Right lobe of liver (tissue), 6 donors: ENCODE measurements around the gene CSGALNACT2. TPM values are rescaled to one million over a fixed set of nuclear protein-coding genes. Genes with fewer than 3 reads are reported as not detected.

ENCODE experiments used
- ATAC-seq, 4 donors: fragments of 200-7000 bp; cut with Tn5 transposase; one replicate each; pipeline ENCODE4 v1.9.1; 2020; ENCODE audit warnings: mild to moderate bottlenecking in 4 of 4, moderate library complexity in 4 of 4
- DNase-seq, 3 donors: peaks; one replicate each; pipeline ENCODE4 v3.0.0-alpha.2; 2020
- H3K27ac ChIP-seq, 3 donors: fragments of 200-600 bp; one replicate each; pipeline ENCODE4 v1.8.0; 2022
- H3K27me3 ChIP-seq, 2 donors: fragments of 200-600 bp; one replicate each; pipeline ENCODE4 v1.8.0; 2022
- H3K36me3 ChIP-seq, 4 donors: fragments of 200-600 bp; sonication (generic) in 1 of 4; one replicate each; pipeline versions ENCODE4 v1.5.1 to v1.8.0; 2017 to 2022; ENCODE audit warnings: control low read depth in 1 of 4
- H3K4me1 ChIP-seq, 4 donors: fragments of 200-600 bp; sonication (generic) in 1 of 4; one replicate each; pipeline versions ENCODE4 v1.5.1 to v1.8.0; 2017 to 2022; ENCODE audit warnings: control low read depth in 1 of 4
- H3K4me3 ChIP-seq, 3 donors: fragments of 200-600 bp; one replicate each; pipeline ENCODE4 v1.8.0; 2022
- H3K9me3 ChIP-seq, 4 donors: fragments of 200-600 bp; sonication (generic) in 1 of 4; one replicate each; pipeline versions ENCODE4 v1.5.1 to v1.8.0; 2017 to 2022; ENCODE audit warnings: control low read depth in 1 of 4
- CTCF ChIP-seq, 4 donors: fragments of 200-600 bp in 3 of 4; fragments of 450-650 bp in 1 of 4; IDR thresholded peaks; one replicate each; pipeline versions ENCODE4 v1.5.1 to v1.8.0; 2016 to 2022; ENCODE audit warnings: antibody characterized with exemption in 4 of 4, mild to moderate bottlenecking in 2 of 4
- POLR2A ChIP-seq: fragments of 450-650 bp; IDR thresholded peaks from one replicate; pipeline ENCODE4 v1.6.1; 2017; ENCODE audit warnings: antibody characterized with exemption, mild to moderate bottlenecking
- WGBS: methylation state at CpG from one replicate; pipeline ENCODE4 v1.1.6; 2018; ENCODE audit warnings: low coverage, low lambda C conversion rate; ENCODE audit not compliant: insufficient coverage; ENCODE audit errors: missing lambda C conversion rate; 5-methylcytosine and 5-hydroxymethylcytosine counted together
- intact Hi-C, 2 donors: fragments of 100-400 bp; cut with DNase I; formaldehyde crosslinking; loops; one replicate each; pipeline versions ENCODE4 v1.11.2 to v1.14.1; 2022
- total RNA-seq, 6 experiments: library from RNA; depleted of rRNA in 2 of 6; stranded (reverse); fragments of >200 nt in 2 of 6; fragmentation: NEBNext Ultra II Directional in 3 of 6; extraction: Animal tissue kit (Norgen Biotek cat#: 25700) in 3 of 6; gene quantifications; one replicate each; pipeline versions ENCODE4 v1.1.0 to v1.2.4, GENCODE V29; 2016 to 2023
- donor health status: DM: no; HTN: yes; CAD: no.
- donor health status: DM: no; HTN: no; CAD: no.
- donor health status: DM: no; HTN: no; CAD: no.
- donor health status: DM: no; HTN: yes; CAD: no.
- donor health status: DM: no; HTN: yes; CAD: no.

CSGALNACT2 gene
- total RNA-seq, 6 experiments from 2014 or later = 5.4 to 11.1 (median 8.3) TPM

- no peaks in the 10 kb centered on the region for H3K9me3 ChIP-seq
- WGBS = 64% methylated on average over 5 of the region's 8 CpGs
- H3K36me3 ChIP-seq = no peaks in the 10 kb centered on the region
- H3K27ac ChIP-seq = no peak overlapping the region
- intact Hi-C loops = no loop called here
- ATAC-seq (peak in 1 of 4 donors; percentile 17), DNase-seq (no peak)
- TF ChIP-seq CTCF (IDR thresholded peaks at IDR 0.05) (no peak), POLR2A (no peak)
- no peak overlapping the region for H3K4me3 ChIP-seq
- no peaks in the 10 kb centered on the region for H3K27me3 ChIP-seq
- H3K4me1 ChIP-seq = no peaks in the 10 kb centered on the region
Observed at GRCh38 chr10:43193496-43194080, 55.3 kb downstream of the CSGALNACT2 start.

GRCh38 chr10:43194266-43194665, 56.0 kb downstream of the CSGALNACT2 start:
- H3K27me3 ChIP-seq = no peaks in the 10 kb centered on the region
- H3K27ac ChIP-seq = no peak overlapping the region
- ATAC-seq = no peak
- no peak for TF ChIP-seq CTCF (IDR thresholded peaks at IDR 0.05)
- TF ChIP-seq POLR2A = no peak
- intact Hi-C loops = no loop called here
- 83% methylated on average over 3 of the region's 4 CpGs for WGBS
- no peak overlapping the region for H3K4me3 ChIP-seq
- DNase-seq = no peak
- no peaks in the 10 kb centered on the region for H3K9me3 ChIP-seq
- H3K4me1 ChIP-seq = no peaks in the 10 kb centered on the region
- H3K36me3 ChIP-seq = no peaks in the 10 kb centered on the region

- no peak overlapping the region for H3K27ac ChIP-seq
- no peak overlapping the region for H3K4me3 ChIP-seq
- H3K9me3 ChIP-seq = no peaks in the 10 kb centered on the region
- no peaks in the 10 kb centered on the region for H3K36me3 ChIP-seq
- WGBS = 60% methylated on average over 1 of the region's 9 CpGs
- ATAC-seq = no peak
- no peaks in the 10 kb centered on the region for H3K4me1 ChIP-seq
- TF ChIP-seq CTCF (IDR thresholded peaks at IDR 0.05) = no peak
- no peak for TF ChIP-seq POLR2A
- H3K27me3 ChIP-seq = no peaks in the 10 kb centered on the region
- intact Hi-C loops = no loop called here
- no peak for DNase-seq
Observed at GRCh38 chr10:43194859-43195258, 56.6 kb downstream of the CSGALNACT2 start.

- H3K27me3 ChIP-seq = no peaks in the 10 kb centered on the region
- TF ChIP-seq CTCF (IDR thresholded peaks at IDR 0.05) (no peak), POLR2A (no peak)
- DNase-seq (peak in 1 of 3 donors; percentile 50), ATAC-seq (no peak)
- intact Hi-C loops = no loop called here
- no peaks in the 10 kb centered on the region for H3K4me1 ChIP-seq
- 83% methylated on average over 10 of the region's 12 CpGs for WGBS
- H3K36me3 ChIP-seq = no peaks in the 10 kb centered on the region
- no peaks in the 10 kb centered on the region for H3K9me3 ChIP-seq
- no peak overlapping the region for H3K4me3 ChIP-seq
- no peak overlapping the region for H3K27ac ChIP-seq
Observed at GRCh38 chr10:43195557-43195956, 57.3 kb downstream of the CSGALNACT2 start.
